GM21723 (cell line): ENCODE results near the gene MAL.

ENCODE experiments used
- ATAC-seq: cut with Tn5 transposase; IDR thresholded peaks from one replicate; pipeline ENCODE4 v1.9.1; 2021; ENCODE audit warnings: mild to moderate bottlenecking, moderate library complexity; ENCODE audit not compliant: unreplicated experiment

MAL gene

DNA sequence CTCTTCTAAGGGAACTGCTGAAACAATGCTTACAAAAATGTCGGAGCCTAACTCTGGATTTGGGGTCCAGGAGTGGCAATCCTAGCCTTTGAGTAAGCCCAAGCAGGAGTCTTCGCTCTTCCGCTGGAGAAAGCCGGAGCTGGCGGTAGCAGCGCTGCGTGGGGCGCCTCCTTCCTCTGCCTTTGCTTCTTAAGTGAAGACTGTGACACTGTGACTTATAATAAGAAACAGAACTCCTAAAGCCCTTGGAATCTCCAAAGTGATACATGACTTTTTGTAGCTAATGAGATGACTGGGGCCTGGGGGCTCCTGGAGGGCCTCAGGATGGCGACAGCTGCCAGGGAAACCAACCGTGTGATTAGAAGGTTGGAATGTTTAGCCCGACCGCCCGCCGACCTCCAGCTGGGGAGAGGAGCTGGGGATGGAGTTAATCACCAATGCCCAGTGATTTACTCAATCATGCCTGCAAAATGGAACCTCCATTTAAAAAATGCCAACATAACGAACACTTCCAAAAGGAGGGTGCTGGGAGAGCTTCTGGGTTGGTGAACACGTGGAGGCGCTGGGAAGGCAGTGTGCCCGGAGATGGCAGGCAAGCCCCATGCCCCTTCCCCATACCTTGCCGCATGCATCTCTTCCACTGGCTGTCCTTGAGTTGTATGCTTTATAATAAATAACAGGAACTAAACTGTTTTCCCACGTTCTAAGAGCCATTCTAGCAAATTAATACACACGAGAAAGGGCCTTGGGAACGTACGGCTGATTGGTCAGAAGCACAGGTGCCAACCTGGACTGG lies 29.0 kb upstream of the MAL start:
- ATAC-seq = no peak

DNA sequence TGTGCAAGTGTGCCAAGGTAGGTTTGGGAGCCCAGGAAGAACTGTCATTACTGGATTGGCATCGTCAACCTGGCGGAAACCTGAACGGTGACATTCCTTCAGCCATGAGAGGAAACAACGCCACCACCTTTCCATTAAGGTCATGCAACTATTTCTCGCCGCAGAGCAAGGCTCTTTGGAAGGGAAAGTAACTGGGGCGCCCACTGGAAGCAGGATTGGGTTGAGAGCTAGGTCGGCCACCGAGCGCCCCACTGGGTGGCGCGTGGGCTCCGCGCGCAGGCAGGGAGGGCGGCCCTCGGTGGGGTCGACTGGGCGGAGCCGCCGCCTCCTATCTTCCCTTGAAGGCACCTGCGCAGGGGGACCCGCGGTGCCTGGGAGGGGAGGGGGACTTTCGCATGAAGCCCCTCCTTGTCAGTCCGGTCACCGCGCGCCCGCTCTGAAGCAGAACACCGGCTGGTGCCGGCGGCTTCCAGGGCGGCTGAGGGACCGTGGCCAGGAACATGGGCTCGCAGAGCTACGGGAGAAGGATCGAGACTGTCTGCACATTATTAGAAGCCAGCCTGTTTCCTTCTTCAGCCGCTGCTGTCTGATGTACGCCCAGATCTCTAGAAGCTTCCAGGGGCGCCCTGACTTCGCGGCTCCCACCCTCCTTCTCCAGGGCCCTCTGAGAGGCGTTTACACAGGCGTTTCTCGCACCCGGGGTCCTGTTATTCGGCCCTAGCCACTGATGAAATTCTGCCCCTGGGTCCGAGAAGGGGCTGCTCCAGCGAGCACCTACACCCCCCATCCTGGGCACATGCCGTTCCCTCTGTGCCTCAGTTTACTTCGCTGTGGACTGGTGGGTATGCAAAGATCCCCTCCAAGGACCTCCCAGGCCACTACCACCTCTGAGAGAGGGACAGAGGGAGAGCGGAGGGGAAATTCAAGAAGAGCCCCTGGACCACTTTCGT lies 27.3 kb upstream of the MAL start:
- no peak for ATAC-seq

DNA sequence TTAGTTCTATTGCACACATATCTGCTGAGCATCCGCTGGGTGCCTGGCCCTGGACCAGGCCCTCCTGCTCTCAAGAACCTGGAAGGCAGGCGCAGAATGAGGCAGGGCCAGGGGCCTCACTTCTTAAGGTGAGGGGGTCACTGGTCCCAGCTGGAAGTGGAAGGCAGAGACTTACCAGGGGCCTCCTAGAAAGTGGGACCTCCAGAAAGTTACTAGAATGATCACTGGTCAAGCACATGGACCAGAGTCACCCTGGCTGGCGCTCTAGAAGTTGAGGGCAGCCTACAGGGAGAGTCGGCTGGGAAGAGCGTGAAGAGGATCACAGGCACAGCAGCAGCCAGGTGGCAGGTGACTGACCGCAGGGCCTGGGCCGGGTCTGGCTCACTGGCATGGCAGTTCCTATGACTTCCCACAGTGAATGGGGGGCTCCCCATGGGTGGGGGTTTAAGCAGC lies 26.1 kb upstream of the MAL start:
- no peak for ATAC-seq

DNA sequence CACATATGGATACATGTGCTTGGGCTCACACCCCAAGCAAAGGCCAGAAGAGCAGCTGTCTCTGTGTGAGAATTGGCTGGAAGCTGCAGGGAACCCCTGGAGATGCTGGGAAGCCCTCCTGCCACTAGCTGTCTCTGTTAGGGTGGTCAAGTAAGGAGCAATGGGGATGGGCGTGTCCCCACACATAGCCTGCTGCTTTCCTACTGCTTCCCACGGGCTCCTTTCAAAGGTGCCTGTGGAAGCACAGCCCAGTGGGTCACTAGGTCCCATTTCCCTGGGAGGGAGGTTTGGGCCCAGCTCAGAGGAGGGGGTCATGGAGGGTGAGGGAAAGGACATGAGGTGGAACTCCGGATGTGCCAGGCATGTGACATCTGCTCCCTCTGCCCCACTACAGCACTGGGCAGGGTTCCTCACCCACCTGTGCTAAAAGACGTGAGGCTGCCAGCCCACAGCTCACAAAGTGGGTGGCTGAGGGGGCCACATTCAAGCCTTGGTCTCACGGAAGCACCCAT lies 24.4 kb upstream of the MAL start:
- no peak for ATAC-seq

DNA sequence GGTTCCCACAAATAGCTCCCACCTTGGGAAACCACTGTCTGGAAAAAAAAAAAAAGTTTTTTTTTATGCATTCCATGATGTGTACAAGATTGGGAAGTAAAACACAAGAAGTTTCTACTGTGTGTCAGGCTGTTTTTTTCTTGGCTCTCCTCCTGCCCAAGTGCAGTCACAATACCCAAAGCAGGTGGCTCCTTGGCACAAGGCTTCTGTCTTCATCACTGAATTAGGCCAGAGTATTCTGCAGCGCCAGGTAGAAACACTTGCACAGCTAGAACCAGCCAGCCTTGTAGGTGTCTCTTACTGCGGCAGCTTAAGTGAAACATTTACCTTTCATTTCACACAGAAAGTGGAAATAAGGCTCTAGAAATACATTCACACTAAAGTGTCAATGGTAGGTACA lies 23.8 kb upstream of the MAL start:
- ATAC-seq = no peak

DNA sequence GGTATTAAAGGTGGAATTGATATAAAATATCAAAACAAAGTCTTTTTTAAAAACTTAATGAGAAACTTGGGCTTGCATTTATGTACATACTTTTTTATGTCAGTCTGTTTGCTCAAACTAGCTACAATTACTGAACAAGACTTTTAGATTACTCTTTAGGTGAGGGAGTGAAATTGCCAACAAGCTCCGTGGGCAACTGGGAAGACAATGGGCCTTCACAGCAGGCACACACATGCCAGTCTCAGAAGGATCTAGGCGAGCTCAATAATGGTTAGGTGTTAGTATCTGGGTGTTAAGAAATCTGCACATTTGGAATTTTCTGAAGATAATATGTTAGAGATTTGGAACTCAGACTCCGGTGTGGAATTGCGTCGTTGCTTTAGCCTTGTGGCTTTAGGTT lies 23.0 kb upstream of the MAL start:
- ATAC-seq = no peak

DNA sequence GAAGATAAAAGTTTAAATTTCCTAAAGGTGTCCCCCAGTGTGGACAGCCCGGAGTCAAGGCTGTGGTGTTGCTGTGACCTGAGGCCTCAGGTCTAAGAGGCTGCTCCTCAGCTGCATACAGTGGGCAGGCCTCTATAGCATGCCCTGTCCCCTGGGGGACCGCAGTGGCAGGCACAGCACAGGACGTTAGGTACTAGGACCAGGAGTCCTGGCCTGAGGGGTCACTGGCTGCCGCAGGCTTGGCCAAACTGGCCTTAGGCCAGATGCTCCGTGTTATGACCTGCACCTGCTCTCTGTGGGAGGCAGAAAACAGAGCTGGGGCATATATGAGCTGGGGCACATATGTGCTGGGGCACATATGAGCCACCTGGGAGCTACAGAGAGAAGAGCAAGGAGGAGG lies 21.2 kb upstream of the MAL start:
- no peak for ATAC-seq

DNA sequence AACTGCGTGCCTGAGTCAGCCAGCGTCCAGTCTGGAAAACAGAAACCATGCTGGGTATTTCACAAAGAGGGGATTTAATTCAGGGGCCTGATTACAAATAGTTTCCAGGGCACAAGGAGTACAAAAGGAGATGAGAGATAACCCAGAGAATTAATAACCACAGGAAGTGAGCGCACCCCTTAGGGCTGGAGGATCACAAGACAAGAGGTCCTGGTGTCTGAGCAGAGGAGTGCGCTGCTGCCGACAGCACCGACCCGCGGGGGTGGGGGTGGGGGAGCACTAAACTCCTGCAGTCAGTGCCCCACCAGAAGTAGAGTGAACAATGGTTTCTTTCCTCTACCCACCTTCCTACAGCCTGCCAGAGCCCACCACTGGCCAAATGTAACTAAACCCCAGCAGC lies 20.8 kb upstream of the MAL start:
- ATAC-seq = no peak

DNA sequence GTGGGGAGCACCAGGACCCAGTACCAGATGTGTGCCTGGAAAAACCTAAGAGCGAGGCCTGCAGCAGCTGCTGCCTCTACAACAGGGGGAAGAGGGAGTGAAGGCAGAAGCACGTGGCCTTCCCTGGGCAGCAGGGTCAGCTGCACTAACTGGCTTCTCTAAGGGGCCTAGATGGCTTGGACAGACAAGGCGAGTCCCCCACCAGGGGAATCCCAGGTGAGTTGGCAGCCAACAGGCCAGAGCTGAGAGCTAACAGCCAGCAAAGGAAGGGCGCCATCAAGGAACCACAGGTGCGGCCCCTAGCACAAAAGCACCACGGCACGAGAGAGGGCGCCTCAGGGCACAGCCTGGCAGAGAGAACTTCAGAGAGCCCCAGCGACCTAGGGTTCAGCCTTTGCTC lies 19.8 kb upstream of the MAL start:
- ATAC-seq = no peak

DNA sequence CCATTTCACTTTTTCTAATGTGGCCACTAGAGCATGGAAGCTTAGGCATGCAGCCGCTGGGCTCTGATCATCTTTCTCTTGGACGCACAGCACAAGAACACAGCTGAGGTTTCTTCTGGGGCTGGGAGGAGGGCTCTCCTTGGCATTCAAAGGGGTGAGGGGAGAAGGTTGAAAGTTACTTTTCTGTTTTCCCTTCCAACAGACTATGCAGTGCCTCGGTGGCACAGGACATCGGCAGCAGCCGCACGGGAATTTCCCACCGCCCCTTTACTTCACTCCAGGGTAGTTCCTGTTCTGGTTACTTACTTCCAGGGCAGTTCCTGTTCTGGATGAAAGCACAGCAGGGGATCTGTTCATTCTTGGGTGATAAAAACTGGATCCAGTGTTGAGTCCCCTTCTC lies 18.9 kb upstream of the MAL start:
- ATAC-seq = no peak

DNA sequence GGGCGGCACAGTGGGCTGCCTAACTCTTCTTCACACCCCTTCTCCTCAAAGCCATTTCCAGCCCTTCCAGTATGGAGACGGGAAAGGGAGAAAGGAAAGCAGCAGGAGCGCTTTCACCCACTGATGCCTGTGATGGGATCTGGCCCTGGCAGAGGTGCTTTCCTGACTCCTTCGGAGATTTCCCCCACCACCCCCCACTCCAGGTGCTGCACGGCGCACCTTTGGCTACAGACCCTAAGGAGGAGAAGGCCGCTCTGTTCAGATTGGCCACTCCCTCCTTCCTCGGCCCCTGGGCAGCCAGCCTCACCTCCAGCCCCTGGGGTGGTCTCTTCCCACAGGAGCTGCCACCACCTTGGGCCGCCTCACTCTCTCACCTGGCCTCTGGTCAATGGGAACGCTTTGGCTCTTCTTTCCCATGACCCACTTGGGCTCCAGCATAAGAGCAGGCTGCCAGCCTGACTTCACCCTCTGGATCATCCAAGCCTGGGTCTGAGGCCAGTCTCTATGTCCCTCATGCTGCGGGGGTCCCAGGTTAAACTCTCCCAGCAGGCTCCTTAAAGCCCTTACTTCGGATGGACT lies 18.4 kb upstream of the MAL start:
- ATAC-seq = no peak

DNA sequence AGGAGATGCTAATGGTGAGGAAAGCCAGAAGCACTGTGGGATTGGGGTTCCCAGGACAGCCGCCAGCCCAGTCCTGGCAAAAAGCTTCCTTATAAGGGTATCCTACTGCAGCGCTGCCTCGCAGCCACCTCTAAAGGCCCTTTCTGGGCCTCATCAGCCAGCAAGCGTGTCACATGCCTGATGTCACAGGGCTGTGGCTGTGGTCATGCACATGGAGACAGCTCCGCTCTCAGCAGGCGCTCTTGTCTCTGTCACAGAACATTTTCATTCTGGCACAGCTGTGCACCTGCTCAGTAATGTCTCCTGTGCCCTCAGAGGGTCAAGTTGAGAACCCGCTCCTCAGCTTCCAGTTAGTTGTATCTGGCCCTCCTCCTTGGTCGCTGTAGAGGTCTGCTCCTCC lies 17.7 kb upstream of the MAL start:
- no peak for ATAC-seq

DNA sequence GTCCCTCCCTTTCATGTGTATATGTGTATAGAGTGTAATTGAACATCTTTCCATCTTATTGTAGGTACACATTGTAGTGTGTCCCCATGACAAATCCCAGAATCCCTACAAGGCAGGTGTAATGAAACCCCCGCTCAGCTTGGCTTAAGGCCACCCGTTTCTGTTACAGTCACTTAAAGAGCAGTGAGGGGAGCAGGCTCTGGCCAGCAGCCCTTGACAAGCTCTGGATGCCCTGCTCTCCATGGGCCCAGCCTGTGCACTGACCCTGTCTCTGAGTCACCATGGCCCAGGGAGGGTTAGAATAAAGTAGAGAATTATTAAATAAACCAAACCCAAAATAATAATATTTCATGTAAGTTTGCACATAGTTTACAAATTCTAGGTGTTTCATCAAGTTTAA lies 17.2 kb upstream of the MAL start:
- ATAC-seq = no peak

DNA sequence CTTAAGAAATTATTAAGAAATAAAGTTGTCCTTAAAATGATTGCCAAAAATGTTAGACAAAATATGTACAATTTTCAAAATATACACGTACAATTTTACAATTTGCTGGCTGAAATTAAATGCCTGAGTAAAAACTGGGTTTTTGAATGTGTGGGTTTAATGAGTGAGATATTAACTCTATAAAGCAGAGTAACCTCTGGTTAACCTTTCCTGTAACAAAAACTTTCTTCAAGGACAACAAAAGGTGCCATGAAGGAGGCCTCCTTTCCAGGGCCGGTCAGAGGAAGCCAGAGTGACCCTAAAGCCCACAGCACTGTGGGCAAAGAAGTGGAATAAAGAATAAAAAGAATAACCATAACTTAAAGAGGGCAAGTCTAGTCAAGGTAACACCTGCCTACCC lies 16.5 kb upstream of the MAL start:
- no peak for ATAC-seq

DNA sequence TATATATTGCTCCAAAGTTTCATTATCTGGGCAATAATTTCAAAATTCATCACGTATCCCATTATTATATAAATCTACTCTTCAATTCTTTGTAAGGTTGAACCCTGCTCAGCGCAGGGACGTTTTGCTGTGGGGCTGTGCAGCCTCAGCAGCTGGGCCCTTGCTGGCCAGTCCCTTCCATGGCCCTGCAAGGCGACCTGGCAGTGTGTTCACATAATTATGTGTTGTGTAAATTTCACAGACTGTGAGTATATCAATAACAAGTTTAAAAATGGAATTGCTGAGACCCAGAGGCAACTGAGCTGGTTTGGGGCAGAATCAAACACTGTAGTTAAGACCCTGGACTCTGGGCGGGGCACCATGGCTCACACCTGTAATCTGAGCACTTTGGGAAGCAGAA lies 16.1 kb upstream of the MAL start:
- ATAC-seq = no peak

DNA sequence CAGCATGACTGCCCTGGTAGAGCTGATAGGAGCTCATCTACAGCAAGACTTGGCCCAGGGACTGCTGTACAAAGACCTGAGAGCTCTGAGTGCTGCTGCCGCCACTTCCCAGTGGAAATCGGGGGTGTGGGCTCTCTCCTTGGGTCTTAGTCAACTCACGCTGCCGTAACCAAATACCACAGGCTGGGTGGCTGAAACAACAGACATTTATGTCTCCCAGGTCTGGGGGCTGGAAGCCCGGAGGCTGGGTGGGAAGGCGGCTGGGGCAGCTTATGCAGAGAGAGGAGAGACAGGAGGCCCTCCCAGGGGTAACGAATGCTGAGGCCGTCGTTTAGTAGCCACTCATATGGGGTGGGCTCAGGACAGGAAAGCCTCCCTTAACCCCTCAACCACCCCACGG lies 15.4 kb upstream of the MAL start:
- no peak for ATAC-seq

DNA sequence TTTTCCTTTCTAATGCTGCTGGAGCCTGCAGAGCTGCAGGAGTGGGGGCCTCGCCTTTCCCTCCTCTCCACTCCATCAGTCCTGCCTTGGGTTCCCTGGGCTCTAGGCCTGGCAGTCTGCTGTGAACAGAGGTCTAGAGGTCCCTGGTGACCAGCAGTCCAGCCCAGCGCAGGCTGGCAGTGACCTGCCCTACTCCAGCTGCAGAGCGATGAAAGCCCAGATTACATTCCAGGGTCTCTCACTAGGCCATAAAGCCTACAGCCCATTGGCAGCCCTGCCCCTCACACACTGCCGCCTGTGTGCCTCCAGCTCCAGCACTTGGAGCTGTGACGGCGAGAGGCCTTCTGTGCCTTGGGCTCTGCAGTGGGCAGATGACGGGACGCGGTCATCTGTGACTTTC lies 14.8 kb upstream of the MAL start:
- no peak for ATAC-seq

DNA sequence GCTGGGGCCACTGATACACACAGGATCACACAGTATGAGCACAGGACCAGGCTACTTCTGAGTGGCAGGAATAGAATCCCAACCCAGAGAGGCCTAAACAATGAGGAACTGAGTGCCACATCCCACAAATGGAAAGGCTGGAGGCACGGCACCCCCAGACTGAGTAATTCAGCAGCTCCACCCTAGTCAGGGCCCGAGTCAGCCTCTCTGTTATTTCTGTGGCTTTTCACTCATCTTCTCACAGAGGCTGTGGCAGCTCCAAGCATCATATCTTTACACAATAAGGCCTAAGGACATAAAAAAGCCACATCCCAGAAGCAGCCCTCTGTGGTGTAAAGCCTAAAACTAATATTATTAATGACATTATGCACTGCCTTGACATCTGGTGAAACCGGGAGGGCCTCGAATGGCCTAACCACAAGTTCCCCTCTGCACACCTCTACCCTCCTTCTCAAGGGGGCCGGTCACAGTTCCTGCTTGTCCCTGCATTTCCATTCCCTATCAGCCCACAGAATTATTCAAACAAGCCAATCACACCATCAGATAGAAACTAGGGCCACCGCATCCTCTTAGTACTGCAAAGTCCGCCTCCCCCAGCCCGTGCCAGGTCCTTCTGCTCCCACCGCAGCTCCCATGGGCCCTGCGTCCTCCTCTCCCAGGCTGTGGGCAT lies 12.5 kb upstream of the MAL start:
- peak; percentile 89 for ATAC-seq

DNA sequence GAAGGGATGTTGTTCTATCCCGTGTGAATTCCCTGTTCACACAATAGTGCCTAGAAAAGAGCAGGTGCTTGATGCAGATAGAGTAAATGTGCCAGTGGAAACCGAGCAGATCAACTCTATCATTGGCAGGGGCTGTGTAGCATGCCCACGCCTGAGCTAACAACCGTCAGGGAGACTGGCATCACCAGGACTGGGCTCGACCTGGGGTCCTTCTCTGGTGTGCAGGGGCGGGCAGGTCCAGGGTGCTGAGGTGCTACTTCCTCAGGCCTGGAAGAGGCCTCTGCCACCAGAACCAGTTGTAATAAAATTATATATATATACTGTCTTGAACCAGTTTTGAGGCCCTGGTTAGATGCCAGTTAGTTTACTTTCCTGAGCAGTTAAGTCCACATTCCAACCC lies 11.8 kb upstream of the MAL start:
- ATAC-seq = no peak

DNA sequence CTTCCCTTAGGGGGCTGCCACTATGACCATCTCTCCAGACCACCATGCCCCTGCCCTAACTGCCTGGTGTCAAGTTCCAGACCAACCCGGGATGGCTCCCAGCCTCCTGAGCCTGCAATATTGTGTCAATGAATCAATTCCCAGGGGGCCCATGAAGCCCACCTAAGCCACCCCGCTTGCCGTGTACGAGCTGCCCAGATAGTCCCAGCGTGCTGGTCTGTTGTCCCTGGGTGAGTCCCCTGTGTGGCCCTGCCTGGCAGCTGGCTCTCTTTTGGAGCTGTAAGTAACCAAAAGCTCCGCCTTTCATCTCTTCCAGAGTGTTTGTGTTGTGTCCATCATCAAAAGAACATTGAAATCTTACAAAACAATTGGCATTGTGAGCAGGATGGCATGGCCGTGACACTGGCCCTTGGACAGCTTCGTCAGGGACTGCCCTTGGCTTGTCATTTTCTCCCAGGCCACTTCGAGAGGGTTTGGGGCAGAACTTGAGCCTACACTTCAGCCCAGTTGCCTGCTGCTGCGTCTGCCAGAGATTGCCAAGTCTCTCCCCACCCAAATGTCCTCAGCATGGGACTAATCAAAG lies 11.3 kb upstream of the MAL start:
- ATAC-seq = no peak
